HK-2 (cell line): ENCODE data around the gene NEK8.
"Not testable (repeated sequence)": the region's sequence is repeated elsewhere in the genome, so short reads cannot be mapped to it uniquely, and the experiment has no call there.

Source experiments
- DNase-seq: peaks from one replicate; pipeline ENCODE4 v3.0.0-alpha.2; 2018; ENCODE audit not compliant: unreplicated experiment

The NEK8 gene

GRCh38 chr17:28725660-28726225 is 2.8 kb upstream of the NEK8 start:
- DNase-seq = peak; percentile 87

- DNase-seq = peak; percentile 80
These were observed 2.4 kb upstream of the NEK8 start, which contains the start of gene TLCD1 for GRCh38 chr17:28726226-28726626. Gene TLCD1 (minus strand): TSS chr17:28726233. CDS start chr17:28726097, 136 bp downstream.

DNA sequence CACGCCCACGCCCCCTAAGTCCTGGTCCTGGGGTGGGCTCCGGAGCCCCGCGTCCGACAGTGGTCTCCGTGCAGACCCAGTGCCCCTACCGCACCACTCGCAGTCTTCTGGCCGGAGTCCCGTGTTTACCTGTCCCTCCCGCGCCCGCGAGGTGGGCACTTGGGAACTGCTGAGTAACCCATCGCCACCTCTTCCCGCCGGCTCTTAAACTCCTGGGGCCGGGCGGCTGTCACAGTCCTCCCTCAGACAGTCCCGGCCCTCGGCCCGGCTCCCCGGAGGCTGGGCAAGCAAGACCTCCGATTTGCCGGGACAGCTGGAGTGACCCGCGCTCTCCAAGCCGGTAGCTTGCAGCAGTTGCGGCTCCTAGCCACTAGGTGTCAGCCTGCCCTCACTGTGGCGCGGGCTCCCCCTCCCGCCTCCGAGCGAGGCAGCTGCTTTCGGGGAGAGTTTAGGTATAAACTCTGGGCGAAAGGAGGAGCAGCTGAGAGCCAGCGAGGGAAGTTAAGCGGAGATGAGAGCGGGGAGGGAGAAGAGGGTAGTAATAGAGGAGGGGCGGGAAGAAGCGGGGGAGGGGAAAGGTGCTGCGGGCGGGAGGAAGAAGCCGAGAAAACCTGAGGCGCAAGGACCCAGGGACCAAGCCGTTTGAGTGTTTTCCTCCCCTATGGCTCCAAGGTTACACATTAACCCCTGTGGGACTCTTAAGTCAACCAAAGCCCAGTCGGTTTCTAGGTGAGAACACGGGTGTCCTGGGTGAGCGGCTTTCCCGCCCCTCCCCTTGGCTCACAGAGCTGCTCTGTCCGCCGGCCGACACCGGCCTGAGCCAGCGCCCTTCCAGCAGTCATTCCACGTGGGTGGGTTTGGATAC is 1.7 kb upstream of the NEK8 start:
- DNase-seq = peak; percentile 97

- no peak for DNase-seq
These were observed 1.4 kb downstream of the NEK8 start for GRCh38 chr17:28729950-28730330.

DNA sequence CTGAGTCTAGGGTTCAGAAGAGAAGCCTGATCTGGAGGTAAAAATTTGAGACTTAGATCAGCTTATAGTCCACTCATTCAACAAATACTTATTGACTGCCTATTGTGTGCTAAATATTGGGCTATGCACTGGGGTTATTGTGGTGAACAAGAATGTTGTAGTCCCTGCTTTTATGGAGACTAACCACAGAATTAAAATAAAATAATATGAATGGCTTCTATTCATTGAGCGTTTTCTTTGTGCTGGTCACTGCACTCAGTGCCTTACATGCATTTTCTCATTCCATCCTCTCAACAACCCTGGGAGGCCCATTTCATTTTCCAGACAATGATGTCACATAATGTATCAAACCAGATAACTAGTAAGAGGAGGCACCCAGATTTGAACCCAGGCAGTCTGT is 4.8 kb downstream of the NEK8 start:
- no peak for DNase-seq

DNA sequence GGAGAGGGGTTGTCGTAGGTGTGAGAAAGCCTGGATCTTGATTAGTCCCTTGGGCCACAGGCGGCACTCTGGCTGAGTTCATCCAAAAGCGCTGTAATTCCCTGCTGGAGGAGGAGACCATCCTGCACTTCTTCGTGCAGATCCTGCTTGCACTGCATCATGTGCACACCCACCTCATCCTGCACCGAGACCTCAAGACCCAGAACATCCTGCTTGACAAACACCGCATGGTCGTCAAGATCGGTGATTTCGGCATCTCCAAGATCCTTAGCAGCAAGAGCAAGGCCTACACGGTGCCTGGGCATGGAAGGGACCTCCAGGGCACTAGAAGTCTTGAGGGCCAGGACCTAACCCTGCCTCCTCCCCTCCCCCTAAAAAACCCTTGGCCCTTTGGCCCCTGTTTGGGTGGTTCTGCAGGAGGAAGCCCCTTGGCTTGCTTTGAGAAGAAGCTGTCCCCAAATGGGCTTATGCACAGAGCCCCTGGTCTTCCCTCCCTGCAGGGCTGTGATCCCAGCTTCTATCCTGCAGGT is 6.2 kb downstream of the NEK8 start:
- DNase-seq = no peak

- DNase-seq = no peak
These were observed 6.7 kb downstream of the NEK8 start for GRCh38 chr17:28735242-28735722.

DNA sequence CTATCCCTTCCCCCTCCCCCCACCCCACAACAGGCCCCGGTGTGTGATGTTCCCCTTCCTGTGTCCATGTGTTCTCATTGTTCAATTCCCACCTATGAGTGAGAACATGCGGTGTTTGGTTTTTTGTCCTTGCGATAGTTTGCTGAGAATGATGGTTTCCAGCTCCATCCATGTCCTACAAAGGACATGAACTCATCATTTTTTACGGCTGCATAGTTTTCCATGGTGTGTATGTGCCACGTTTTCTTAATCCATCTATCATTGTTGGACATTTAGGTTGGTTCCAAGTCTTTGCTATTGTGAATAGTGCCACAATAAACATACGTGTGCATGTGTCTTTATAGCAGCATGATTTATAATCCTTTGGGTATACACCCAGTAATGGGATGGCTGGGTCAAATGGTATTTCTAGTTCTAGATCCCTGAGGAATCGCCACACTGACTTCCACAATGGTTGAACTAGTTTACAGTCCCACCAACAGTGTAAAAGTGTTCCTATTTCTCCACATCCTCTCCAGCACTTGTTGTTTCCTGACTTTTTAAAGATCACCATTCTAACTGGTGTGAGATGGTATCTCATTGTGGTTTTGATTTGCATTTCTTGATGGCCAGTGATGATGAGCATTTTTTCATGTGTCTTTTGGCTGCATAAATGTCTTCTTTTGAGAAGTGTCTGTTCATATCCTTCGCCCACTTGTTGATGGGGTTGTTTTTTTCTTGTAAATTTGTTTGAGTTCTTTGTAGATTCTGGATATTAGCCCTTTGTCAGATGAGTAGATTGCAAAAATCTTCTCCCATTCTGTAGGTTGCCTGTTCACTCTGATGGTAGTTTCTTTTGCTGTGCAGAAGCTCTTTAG is 7.6 kb downstream of the NEK8 start:
- DNase-seq = not testable (repeated sequence)

GRCh38 chr17:28737316-28737715 is 8.7 kb downstream of the NEK8 start:
- no peak for DNase-seq

- peak; percentile 81 for DNase-seq
These were observed 9.4 kb downstream of the NEK8 start for GRCh38 chr17:28737770-28738679.

- DNase-seq = no peak
These were observed 10.2 kb downstream of the NEK8 start for GRCh38 chr17:28738680-28739384.

DNA sequence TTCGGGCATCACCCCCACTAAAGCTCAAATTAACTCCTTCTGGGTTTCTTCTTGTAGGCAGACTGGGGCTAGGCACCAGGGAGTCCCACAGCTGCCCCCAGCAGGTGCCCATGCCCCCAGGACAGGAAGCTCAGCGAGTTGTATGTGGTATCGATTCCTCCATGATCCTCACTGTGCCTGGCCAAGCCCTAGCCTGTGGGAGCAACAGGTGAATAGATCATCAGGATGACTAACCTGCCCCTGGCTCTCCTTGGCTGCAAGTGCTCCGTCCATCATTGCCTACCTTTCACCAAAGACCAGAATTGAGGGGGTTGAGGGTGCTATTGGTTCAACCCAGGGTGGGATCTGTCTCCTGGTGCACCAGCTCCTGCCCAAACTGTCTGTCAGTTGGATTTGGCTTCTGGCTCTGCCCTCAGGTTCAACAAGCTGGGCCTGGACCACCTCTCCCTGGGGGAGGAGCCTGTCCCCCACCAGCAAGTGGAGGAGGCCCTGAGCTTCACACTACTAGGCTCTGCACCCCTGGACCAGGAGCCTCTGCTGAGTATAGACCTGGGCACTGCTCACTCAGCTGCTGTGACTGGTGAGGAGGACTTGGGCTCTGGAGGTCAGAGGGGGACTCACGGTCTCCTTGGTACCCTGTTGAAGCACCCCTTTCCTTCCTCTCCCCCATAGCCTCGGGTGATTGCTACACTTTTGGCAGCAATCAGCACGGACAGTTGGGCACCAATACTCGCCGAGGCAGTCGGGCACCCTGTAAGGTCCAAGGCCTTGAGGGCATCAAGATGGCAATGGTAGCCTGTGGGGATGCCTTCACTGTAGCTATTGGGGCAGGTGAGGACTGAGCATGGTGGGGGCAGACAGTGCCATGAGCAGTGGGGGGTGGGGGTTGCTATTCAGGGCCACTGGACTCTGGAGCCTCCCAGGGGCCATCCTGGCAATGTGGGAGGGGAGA is 12.1 kb downstream of the NEK8 start:
- DNase-seq = no peak

- no peak for DNase-seq
These were observed 13.1 kb downstream of the NEK8 start for GRCh38 chr17:28741358-28742349.

DNA sequence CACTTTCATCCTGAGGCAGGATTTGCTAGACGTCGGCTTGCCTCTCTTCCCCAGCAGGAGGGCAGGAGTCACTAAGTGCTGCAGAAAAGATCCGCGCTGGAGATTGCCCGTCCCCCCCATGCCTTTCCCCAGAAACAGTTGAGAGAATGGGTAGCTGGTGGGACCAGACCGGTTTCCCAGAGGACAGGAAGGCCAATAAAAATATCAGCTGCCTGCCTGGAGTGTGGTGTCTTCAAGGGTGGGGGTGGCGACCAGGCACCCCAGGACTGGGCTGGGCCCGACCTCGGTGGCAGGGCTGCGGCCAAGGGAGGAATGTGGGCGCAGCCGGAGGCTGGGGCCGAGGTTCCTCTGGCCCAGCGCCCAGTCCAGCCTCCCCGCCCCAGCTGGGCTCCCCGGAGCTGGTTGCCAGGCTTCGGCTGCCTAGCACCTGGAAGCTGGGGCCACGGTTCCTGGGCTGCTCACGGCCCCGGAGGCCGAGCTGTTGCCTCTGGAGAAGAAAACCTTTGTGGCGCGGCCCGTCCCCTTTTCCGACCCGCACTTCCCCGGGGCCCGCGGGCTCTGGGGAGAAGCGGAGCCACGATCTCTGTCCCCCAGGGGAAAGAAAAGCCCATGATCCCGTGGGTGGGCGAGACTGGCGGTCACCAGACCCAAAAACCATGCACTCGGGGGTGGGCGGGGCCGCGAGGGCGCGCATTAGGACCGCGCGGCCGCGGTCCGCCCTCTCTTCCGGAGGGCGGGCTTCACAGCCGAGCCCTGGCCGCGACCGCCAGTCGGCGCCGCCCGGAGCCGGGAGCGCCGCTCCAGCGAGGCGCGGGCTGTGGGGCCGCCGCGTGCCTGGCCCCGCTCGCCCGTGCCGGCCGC is 14.9 kb downstream of the NEK8 start, which contains the start of gene TRAF4:
TSS of gene TRAF4 (plus strand) at position 769 of the 861 bp plus-strand sequence. CDS start 102 bp downstream, outside the sequence.
- peak; percentile 81 for DNase-seq

DNA sequence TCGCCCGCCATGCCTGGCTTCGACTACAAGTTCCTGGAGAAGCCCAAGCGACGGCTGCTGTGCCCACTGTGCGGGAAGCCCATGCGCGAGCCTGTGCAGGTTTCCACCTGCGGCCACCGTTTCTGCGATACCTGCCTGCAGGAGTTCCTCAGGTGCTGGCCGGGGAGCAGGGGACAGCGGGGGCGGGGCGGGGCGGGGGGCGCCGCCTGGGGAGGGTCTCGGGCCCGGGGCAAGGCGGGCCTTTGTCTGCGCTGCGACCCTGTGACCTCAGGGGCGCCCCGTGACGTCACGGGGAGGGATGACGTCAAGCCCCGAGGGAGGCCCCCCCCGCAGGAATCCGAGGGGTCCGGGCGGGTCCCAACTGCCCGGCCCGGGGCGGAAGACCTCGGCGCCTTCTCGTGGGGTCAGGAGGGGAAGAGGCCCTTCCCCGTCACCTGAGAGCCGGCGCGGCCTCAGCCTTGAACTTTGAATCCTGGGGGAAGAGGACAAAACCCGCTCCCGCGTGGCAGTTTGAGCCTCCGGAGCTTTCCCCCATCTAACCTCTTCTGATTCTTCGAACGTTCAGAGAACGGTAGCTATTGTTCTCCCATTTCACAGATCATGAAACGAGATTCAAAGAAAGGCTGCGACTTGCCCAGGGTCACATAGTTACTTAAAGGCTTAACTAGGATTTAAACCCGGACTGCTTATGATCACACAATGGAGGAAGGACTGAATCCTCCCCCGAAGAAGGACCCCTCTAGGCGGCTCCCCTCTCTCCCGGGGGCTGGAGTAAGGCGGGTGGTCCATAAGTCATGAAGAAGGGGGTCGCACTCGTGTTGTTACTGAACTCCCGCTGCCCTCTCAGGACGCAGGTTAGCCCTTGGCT is 15.8 kb downstream of the NEK8 start:
- peak; percentile 74 for DNase-seq
